OCI-LY1 (cell line): ENCODE measurements around the gene COPS9.

Source experiments
- CTCF ChIP-seq: fragments of 200-600 bp; sonication (generic), shearing (Covaris generic); IDR thresholded peaks from 2 replicates; pipeline ENCODE4 v1.5.1; 2017; ENCODE audit warnings: mild to moderate bottlenecking, antibody characterized with exemption, low read length, moderate library complexity, mixed read lengths
- EZH2 ChIP-seq: fragments of 200-600 bp; sonication (generic), shearing (Covaris generic); IDR thresholded peaks from 2 replicates; pipeline ENCODE4 v1.8.0; 2017; ENCODE audit warnings: borderline replicate concordance, mixed run types, mild to moderate bottlenecking, antibody characterized with exemption, low read length, moderate library complexity, mixed read lengths

GRCh38 chr2:240167588-240167880, 31.4 kb upstream of the COPS9 start:
- TF ChIP-seq CTCF (no peak), EZH2 (no peak)
